GM21723 (cell line): ENCODE measurements around the gene RARS1.
A peak's percentile ranks its signal among the peaks of the same experiment; 100 is the strongest.

ENCODE experiments used
- ATAC-seq: cut with Tn5 transposase; IDR thresholded peaks from one replicate; pipeline ENCODE4 v1.9.1; 2021; ENCODE audit warnings: mild to moderate bottlenecking, moderate library complexity; ENCODE audit not compliant: unreplicated experiment

Gene RARS1

GRCh38 chr5:168486136-168486879 is at the start of gene RARS1:
Gene RARS1, plus strand, starts transcription at chr5:168486471. Its CDS starts 28 bp downstream, at chr5:168486499.
- ATAC-seq, result peak; percentile 90

- ATAC-seq, result no peak
These were observed 47.9 kb upstream of the RARS1 start for GRCh38 chr5:168438349-168438748.

GRCh38 chr5:168443533-168443932 is 42.7 kb upstream of the RARS1 start:
- no peak for ATAC-seq

GRCh38 chr5:168443950-168444700 is 42.1 kb upstream of the RARS1 start:
- ATAC-seq, result no peak

GRCh38 chr5:168446983-168447619 is 39.2 kb upstream of the RARS1 start:
- ATAC-seq, result no peak

GRCh38 chr5:168447808-168448207 is 38.5 kb upstream of the RARS1 start:
- no peak for ATAC-seq

- no peak for ATAC-seq
These were observed 37.1 kb upstream of the RARS1 start for GRCh38 chr5:168449166-168449565.

GRCh38 chr5:168451565-168451964 is 34.7 kb upstream of the RARS1 start:
- no peak for ATAC-seq

GRCh38 chr5:168455201-168455600 is 31.1 kb upstream of the RARS1 start:
- ATAC-seq, result no peak

- ATAC-seq, result no peak
These were observed 28.7 kb upstream of the RARS1 start for GRCh38 chr5:168457542-168457941.

- no peak for ATAC-seq
These were observed 25.7 kb upstream of the RARS1 start for GRCh38 chr5:168460606-168461005.

GRCh38 chr5:168463081-168463480 is 23.2 kb upstream of the RARS1 start:
- no peak for ATAC-seq

- ATAC-seq, result no peak
These were observed 22.1 kb upstream of the RARS1 start for GRCh38 chr5:168464214-168464613.

GRCh38 chr5:168464641-168465040 is 21.6 kb upstream of the RARS1 start:
- no peak for ATAC-seq

- ATAC-seq, result no peak
These were observed 18.4 kb upstream of the RARS1 start for GRCh38 chr5:168467755-168468330.

- ATAC-seq, result no peak
These were observed 17.4 kb upstream of the RARS1 start for GRCh38 chr5:168468836-168469235.

GRCh38 chr5:168469816-168470215 is 16.5 kb upstream of the RARS1 start:
- no peak for ATAC-seq

- no peak for ATAC-seq
These were observed 14.5 kb upstream of the RARS1 start for GRCh38 chr5:168471785-168472184.

GRCh38 chr5:168472329-168472728 is 13.9 kb upstream of the RARS1 start:
- ATAC-seq, result no peak

GRCh38 chr5:168474319-168474718 is 12.0 kb upstream of the RARS1 start:
- no peak for ATAC-seq

GRCh38 chr5:168477060-168477459 is 9.2 kb upstream of the RARS1 start:
- no peak for ATAC-seq
